Kidney (tissue), 14 donors: ENCODE results near the gene SCP2. TPM values are rescaled to one million over a fixed set of nuclear protein-coding genes. Genes with fewer than 3 reads are reported as not detected.

ENCODE experiments used
- DNase-seq, 5 donors: peaks; one replicate each; pipeline ENCODE4 v3.0.0-alpha.2; 2013 to 2020
- FAIRE-seq: peaks from 2 replicates; lab custom pipeline; 2012; peaks lifted over from hg19 to GRCh38; lab: Jason Lieb, UNC
- H3K27ac ChIP-seq, 2 donors: one replicate each; pipeline ENCODE4 v1.7.0; 2013; ENCODE audit warnings: low read depth in 2 of 2, low read length in 2 of 2, inconsistent platforms in 1 of 2
- H3K27me3 ChIP-seq: one replicate; pipeline ENCODE4 v1.7.1; 2013; ENCODE audit warnings: low read length, inconsistent platforms; ENCODE audit not compliant: control insufficient read depth, insufficient read depth
- H3K36me3 ChIP-seq, 3 donors: one replicate each; pipeline versions ENCODE4 v1.7.0 to v1.7.1; 2013; ENCODE audit warnings: low read length in 3 of 3, control low read depth in 1 of 3, inconsistent platforms in 1 of 3; ENCODE audit not compliant: insufficient read depth in 3 of 3, control insufficient read depth in 2 of 3
- H3K4me1 ChIP-seq, 3 donors: one replicate each; pipeline versions ENCODE4 v1.7.0 to v1.7.1; 2013; ENCODE audit warnings: low read length in 3 of 3, inconsistent platforms in 1 of 3, low read depth in 1 of 3; ENCODE audit not compliant: control insufficient read depth in 2 of 3, insufficient read depth in 2 of 3
- H3K4me3 ChIP-seq, 3 donors: one replicate each; pipeline versions ENCODE4 v1.7.0 to v1.8.1; 2013; ENCODE audit warnings: low read length in 3 of 3, control low read depth in 1 of 3, inconsistent platforms in 1 of 3
- H3K9ac ChIP-seq, 3 donors: one replicate each; pipeline versions ENCODE4 v1.7.0 to v1.7.1; 2013; ENCODE audit warnings: low read length in 3 of 3, control low read depth in 1 of 3, inconsistent platforms in 1 of 3
- H3K9me3 ChIP-seq, 3 donors: one replicate each; pipeline versions ENCODE4 v1.7.0 to v1.7.1; 2013; ENCODE audit warnings: low read length in 3 of 3, control low read depth in 1 of 3, inconsistent platforms in 1 of 3; ENCODE audit not compliant: control insufficient read depth in 2 of 3, insufficient read depth in 1 of 3
- CTCF ChIP-seq: IDR thresholded peaks from 3 replicates; pipeline ENCODE4 v1.5.1; 2012; ENCODE audit warnings: mild to moderate bottlenecking, moderate library complexity, borderline replicate concordance; ENCODE audit not compliant: insufficient read depth; ENCODE audit errors: extremely low read depth
- intact Hi-C: fragments of 100-400 bp; cut with DNase I; formaldehyde crosslinking; loops from one replicate; pipeline ENCODE4 v1.11.1; 2022
- polyA plus RNA-seq: library from polyadenylated mRNA; stranded (reverse); fragments of 350-450 nt; fragmentation: Illumina TruSeq; extraction: RNeasy Lipid Tissue Mini Kit (QIAGEN cat#74804); gene quantifications from one replicate; pipeline ENCODE4 v1.2.3, GENCODE V29; 2014; ENCODE audit warnings: low read depth, low replicate concordance; ENCODE audit not compliant: insufficient read depth
- total RNA-seq: library from RNA; stranded (reverse); fragmentation: NEBNext Ultra II Directional; extraction: Animal tissue kit (Norgen Biotek cat#: 25700); gene quantifications from one replicate; pipeline ENCODE4 v1.2.1, GENCODE V29; 2021
- donor health status: control.
- donor health status: control.
- donor health status: control.
- donor health status: control.
- donor health status: control.
- donor health status: DM: yes; HTN: yes; CAD: no.
- donor health status: Normal renal cell carcinoma (clear cell type).

SCP2 gene
- total and polyA plus RNA-seq, 2 donors from 2014 or later = 168 to 226 TPM

GRCh38 chr1:52926864-52927211 lies 238 bp upstream of the SCP2 start:
- Histone ChIP-seq H3K27me3 (no peaks in the 10 kb centered on the region), H3K27ac (peak overlapping the region; percentile 51 to 71), H3K4me3 (peak overlapping the region; percentile 61 to 94 (median 89)), H3K9ac (peak overlapping the region; percentile 47 to 82 (median 57)), H3K4me1 (peaks cover 0 to 11% (median 0%) of the 10 kb centered on the region in 3 donors), H3K36me3 (no peaks in the 10 kb centered on the region), H3K9me3 (no peaks in the 10 kb centered on the region)
- DNase-seq = no peak
- intact Hi-C loops = no loop called here
- no peak for FAIRE-seq
- TF ChIP-seq CTCF = no peak

GRCh38 chr1:52928015-52928404 lies 934 bp downstream of the SCP2 start:
- FAIRE-seq (no peak), DNase-seq (peak in 1 of 5 donors; percentile 53)
- H3K9me3 ChIP-seq = no peaks in the 10 kb centered on the region
- no peaks in the 10 kb centered on the region for H3K36me3 ChIP-seq
- TF ChIP-seq CTCF = no peak
- intact Hi-C loops = no loop called here
- H3K4me1 ChIP-seq = peaks cover 0 to 11% (median 0%) of the 10 kb centered on the region in 3 donors
- H3K4me3 ChIP-seq = peak overlapping the region; percentile 49 to 89 (median 84)
- no peaks in the 10 kb centered on the region for H3K27me3 ChIP-seq
- peak overlapping the region; percentile 19 to 87 (median 86) for H3K9ac ChIP-seq
- H3K27ac ChIP-seq = peak overlapping the region; percentile 51 to 71

- Histone ChIP-seq H3K9me3 (no peaks in the 10 kb centered on the region), H3K9ac (no peak overlapping the region), H3K27ac (no peak overlapping the region), H3K27me3 (no peaks in the 10 kb centered on the region), H3K4me3 (peak overlapping the region in 1 of 3 donors; percentile 11), H3K36me3 (no peaks in the 10 kb centered on the region), H3K4me1 (peaks cover 0 to 11% (median 0%) of the 10 kb centered on the region in 3 donors)
- intact Hi-C loops = no loop called here
- no peak for FAIRE-seq
- no peak for TF ChIP-seq CTCF
- DNase-seq = no peak
These were observed 1.9 kb downstream of the SCP2 start for GRCh38 chr1:52929019-52929418.
